Middle frontal gyrus (tissue), 1 donor: ENCODE results near the gene CDH4.

ENCODE experiments used
- DNase-seq: peaks from one replicate; pipeline ENCODE4 v3.0.0-alpha.2; 2015; ENCODE audit warnings: low spot score; ENCODE audit errors: extremely low spot score

CDH4 gene

GRCh38 chr20:61514805-61515505 is 262.9 kb downstream of the CDH4 start:
- no peak for DNase-seq

DNA sequence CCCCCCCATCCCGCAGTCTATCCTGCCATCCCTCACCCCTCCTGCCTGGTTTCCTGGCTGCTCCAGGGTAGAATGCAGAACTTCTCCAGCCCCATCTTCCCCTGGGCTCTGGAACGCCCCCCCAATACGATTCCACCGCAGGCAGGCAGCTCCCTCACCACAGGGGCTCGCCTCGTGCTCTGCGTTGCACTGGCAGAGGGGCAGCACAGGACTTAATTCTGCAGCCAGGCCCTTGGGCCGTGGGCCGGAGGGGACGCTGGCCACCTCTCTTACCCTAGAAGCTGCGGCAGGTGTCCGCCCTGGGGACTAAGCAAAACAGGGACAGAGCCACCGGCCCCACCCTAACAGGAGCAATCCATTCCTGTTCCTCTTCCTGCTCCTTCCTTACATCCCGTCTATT is 263.9 kb downstream of the CDH4 start:
- no peak for DNase-seq

DNA sequence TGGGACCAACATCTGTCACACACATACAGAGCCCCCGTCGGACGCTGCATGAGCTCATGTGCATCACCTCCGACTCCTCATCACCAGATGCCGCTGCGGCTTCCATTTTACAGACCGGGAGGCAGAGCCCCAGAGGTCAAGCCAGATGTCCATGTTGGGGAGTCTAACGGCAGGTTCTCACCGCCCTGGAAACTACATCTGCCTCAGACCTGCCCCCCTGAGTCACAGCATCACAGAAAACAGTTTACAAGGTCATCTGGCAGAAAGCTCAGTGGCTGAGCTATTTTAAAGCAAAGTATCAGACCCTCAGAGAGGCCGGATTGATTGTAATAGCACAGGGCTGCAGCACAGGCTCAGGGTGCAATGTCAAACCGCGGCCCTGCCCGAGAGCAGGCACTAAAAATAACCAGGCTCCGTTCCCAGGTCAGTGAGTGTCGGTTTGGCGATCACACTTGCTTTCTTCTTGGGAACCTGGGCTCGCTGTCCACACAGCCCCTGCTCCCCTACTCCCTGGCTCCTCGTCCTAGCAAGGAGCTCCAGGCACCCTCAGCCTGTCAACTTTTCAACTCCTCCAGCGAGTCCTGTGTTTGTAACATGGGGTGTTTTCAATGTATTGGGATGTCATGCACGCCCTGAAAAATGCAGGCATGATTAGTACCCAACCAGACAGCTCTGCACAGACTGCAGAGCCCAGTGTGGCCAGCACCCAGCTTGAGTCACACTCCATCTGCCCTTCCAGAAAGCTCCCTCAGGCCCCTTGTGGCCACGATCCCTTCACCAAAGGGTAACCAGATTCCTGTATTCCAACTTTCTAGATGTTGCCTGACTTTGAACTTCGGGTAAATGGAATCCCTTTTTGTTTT is 264.5 kb downstream of the CDH4 start:
- DNase-seq, result no peak

DNA sequence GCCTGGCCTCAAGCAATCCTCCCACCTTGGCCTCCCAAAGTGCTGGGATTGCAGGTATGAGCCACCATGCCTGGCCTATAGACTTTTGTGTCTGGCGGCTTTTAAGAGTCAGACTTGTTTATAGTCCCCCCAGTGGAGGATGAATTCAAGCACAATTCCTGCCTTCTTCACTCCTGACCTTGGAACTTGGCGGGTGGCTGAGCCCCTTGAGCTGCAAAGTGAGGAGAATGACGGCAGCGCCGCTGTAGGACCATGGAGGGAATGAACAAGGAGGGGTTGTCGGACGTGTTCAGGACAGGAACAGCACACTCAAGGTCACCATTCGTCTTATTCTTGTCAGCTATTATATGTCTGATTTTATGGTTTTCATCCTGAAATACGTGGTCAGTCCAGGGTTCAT is 265.4 kb downstream of the CDH4 start:
- no peak for DNase-seq

DNA sequence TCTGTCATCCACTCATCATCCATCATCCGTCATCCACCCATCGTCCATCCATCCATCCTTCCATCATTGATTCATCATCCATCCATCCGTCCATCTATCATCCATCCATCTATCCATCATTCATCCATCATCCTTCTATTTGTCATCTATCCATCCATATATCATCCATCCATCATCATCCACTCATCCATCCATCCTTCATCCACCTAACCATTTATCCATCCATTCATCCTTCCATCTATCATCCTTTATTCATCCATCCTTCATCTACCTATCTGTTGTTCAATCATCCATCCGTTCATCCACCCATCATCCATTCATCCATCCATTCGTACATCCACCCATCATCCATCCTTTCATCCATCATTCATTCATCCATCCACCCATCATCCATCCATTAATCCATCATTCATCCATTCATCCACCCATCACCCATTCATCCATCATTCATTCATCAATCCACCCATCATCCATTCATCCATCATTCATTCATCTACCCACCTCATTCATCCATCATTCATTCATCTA is 266.4 kb downstream of the CDH4 start:
- no peak for DNase-seq

GRCh38 chr20:61519488-61519887 is 267.4 kb downstream of the CDH4 start:
- no peak for DNase-seq

DNA sequence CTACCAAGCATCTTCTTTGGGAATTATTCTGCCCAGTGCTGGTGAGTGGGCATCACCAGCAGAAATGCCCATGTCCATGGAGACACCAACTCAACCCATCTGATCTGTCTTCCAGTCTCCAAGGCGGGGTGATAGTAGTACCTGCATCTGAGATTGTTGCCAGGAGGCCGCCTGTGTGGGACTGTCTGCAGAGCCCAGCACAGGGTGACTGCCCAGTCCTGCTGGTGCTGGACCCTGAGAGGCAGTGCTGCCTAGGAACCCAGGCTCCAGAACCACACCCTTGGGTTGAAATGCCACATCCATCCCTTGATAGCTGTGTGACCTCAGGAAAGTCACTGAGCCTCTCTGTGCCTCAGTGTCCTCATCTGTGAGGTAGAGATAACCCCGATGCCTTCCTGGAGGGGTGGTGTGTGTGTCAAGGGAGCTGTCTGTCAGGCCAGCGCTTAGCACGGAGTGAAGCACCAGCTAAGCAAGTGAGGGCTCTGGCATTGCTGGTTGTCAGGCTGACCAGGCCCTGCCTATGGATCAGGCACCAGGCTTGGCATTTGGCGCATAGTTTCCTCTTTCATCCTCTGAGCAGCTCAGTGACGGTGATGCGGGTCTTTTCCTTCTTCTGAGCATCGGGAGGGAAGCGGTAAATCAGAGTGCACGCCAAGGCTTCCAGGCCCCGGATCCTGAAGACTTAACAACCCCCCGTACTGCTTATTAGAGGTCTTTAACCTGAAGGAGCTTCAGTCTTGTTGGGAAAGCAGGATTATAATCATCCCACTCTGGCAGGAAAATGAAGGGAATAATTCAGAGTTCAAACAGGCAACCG is 268.2 kb downstream of the CDH4 start:
- DNase-seq, result no peak

- DNase-seq, result no peak
These were observed 268.9 kb downstream of the CDH4 start for GRCh38 chr20:61520893-61521460.

GRCh38 chr20:61521687-61522420 is 269.8 kb downstream of the CDH4 start:
- no peak for DNase-seq

- DNase-seq, result no peak
These were observed 270.5 kb downstream of the CDH4 start for GRCh38 chr20:61522498-61523090.

GRCh38 chr20:61523145-61523544 is 271.1 kb downstream of the CDH4 start:
- DNase-seq, result no peak

GRCh38 chr20:61524951-61525666 is 273.0 kb downstream of the CDH4 start:
- DNase-seq, result no peak

- no peak for DNase-seq
These were observed 273.8 kb downstream of the CDH4 start for GRCh38 chr20:61525781-61526431.

GRCh38 chr20:61526907-61527306 is 274.8 kb downstream of the CDH4 start:
- no peak for DNase-seq

DNA sequence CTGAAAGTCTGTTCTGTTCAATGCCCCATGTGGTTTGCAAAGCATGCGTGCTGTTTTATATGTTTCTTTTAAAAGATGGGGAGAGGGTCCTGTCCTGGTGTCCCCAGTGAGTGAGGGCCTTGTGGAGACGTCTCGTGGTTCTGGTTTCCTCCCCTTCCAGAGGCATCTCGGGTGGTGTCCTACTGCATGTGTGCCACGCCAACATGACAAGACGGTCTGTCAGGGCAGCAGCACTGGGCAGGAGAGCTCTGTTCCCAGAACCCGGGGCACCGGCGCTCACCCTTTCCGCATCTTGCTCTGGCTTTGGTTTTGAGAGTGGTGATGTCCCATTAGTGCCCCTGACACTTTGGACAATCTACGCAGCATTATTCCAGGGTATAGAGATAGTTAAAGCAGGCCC is 275.6 kb downstream of the CDH4 start:
- DNase-seq, result no peak

GRCh38 chr20:61528591-61528990 is 276.5 kb downstream of the CDH4 start:
- no peak for DNase-seq

- DNase-seq, result no peak
These were observed 277.3 kb downstream of the CDH4 start for GRCh38 chr20:61529354-61529753.

DNA sequence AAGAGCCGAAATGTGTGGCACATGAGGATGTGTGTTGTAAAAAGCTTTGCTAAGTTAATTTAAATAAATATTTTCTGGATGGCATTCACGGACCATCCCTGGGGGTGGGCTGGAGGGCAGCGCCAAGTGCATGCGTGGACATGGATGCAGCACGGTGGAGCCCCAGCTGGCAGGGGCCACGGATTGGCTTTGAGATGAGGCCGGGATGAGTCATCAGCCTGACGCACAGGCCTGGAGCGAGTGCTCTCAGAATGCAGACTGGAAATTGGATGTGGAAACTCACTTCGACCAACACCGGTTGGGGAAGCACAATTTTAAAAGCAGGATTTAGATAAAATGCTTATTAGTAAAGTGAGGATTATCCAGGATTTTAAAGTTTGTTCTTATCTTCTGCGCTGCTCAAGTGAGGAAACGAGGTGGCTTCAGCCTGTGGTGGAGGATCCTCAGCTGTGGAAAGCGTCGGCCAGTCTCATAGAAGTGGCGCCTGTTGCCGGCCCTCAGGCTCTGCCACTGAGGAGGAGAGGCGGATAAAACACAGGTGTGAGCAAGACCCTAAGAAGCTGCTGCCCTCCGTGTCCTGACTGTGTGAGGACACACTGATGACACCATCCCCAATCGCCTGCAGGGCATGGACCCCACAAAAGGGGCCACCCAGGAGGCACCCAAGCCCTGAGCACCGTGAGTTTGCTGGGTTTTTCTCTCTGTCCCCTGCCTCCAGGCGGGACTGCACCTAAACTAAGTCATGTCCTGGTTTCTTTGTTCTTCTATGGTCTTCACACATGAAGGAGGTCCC is 279.7 kb downstream of the CDH4 start:
- DNase-seq, result no peak
